Measurements from ENCODE around the gene TCP1.

Gene TCP1

DNA sequence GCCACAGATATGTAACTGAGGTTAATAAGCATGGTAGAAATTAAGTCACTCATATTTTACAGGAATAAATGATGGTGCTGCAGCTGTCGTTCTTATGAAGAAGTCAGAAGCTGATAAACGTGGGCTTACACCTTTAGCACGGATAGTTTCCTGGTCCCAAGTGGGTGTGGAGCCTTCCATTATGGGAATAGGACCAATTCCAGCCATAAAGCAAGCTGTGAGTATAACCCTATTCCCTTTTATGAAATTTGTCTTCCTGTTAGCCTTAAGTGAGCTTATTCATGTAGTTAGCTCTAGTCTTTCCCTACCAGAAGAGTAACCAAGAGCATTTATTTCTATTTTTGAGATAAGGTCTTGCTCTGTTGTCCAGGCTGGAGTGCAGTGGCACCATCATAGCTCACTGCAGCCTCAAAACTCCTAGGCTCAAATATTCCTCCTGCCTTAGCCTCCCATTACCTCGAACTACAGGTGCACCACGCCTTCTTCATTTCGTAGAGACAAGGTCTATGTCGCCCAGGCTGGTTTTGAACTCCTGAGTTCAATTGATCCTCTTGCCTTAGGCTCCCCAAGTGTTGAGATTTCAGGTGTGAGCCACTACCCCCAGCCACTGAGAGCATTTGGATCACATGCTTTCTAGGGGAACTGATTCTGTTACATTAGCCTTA, 12.0 kb downstream of the TCP1 start:
- no peak overlapping the region for H3K27ac Mint-ChIP-seq
- H3K9me3 Mint-ChIP-seq = no peaks in the 10 kb centered on the region
- H3K4me3 Mint-ChIP-seq = no peak overlapping the region
- H3K4me1 Mint-ChIP-seq (ENCODE audit: low read depth) = peaks cover 12% of the 10 kb centered on the region
- peaks cover 72% of the 10 kb centered on the region for H3K36me3 Mint-ChIP-seq (ENCODE audit: low read depth)
- no peaks in the 10 kb centered on the region for H3K27me3 Mint-ChIP-seq (ENCODE audit: low read depth)
- DNase-seq (ENCODE audit: low spot score) = no peak

DNA sequence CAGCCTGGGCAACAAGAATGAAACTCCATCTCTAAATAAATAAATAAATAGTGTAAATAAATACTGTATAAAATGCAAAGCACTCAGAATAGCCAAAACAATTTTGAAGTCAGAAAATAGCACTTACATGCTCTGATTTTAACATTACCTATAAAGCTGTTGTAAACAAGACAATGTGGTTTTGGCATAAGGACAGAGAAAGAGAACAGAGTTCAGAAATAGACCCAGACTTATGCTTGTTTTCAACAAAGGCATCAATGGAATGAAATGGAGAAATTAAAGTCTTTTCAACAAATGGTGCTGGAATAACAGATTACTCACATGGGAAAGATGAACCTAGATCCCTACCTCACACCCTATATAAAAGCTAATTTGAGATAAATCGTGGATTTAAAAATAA, 17.2 kb downstream of the TCP1 start:
- peaks cover 11% of the 10 kb centered on the region for H3K4me1 Mint-ChIP-seq (ENCODE audit: low read depth)
- H3K27me3 Mint-ChIP-seq (ENCODE audit: low read depth) = no peaks in the 10 kb centered on the region
- peaks cover 72% of the 10 kb centered on the region for H3K36me3 Mint-ChIP-seq (ENCODE audit: low read depth)
- no peak for DNase-seq (ENCODE audit: low spot score)
- no peak overlapping the region for H3K27ac Mint-ChIP-seq
- H3K9me3 Mint-ChIP-seq = no peaks in the 10 kb centered on the region
- H3K4me3 Mint-ChIP-seq = no peak overlapping the region

DNA sequence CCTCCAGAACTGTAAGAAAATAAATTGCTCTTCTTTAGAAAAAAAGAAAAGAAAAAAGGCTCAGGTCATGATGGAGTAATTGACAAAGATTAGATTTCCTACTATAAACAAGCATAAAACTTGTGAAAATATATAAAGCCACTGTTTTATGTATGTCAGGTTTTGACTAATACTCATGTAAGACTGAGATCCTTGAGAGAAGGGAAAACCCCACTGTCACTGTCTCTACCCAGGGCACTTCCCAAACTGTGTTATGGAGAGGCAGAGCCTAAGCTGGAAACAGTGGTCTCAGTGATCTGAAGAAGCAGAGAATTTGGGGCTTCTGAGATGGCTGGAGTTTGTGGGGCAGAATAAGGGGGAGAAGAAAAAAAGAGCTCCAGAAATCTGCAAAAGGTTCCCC, 19.9 kb downstream of the TCP1 start:
- Mint-ChIP-seq H3K36me3 (ENCODE audit: low read depth) (peaks cover 74% of the 10 kb centered on the region), H3K9me3 (no peaks in the 10 kb centered on the region), H3K4me1 (ENCODE audit: low read depth) (peaks cover 27% of the 10 kb centered on the region), H3K4me3 (no peak overlapping the region), H3K27me3 (ENCODE audit: low read depth) (no peaks in the 10 kb centered on the region), H3K27ac (no peak overlapping the region)
- no peak for DNase-seq (ENCODE audit: low spot score)

DNA sequence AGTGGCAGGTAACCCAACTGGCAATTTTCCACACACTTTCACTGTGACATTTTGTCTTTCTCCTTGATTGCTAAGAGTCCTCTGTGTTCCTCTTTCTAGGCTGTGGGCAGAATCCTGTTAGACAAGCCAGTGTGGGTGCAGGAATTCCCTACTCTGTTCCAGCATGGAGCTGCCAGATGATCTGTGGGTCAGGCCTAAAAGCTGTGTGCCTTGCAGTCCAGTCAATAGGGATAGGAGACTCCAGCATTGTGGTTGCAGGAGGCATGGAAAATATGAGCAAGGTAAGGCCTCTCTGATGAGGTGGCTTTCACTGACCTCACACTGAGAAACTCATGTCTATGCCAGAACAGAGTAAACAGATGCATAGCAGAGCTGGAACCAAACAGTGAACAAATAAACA, 22.5 kb downstream of the TCP1 start:
- Mint-ChIP-seq H3K4me3 (no peak overlapping the region), H3K4me1 (ENCODE audit: low read depth) (peaks cover 36% of the 10 kb centered on the region), H3K9me3 (no peaks in the 10 kb centered on the region), H3K36me3 (ENCODE audit: low read depth) (peaks cover 73% of the 10 kb centered on the region), H3K27ac (no peak overlapping the region), H3K27me3 (ENCODE audit: low read depth) (no peaks in the 10 kb centered on the region)
- DNase-seq (ENCODE audit: low spot score) = no peak

DNA sequence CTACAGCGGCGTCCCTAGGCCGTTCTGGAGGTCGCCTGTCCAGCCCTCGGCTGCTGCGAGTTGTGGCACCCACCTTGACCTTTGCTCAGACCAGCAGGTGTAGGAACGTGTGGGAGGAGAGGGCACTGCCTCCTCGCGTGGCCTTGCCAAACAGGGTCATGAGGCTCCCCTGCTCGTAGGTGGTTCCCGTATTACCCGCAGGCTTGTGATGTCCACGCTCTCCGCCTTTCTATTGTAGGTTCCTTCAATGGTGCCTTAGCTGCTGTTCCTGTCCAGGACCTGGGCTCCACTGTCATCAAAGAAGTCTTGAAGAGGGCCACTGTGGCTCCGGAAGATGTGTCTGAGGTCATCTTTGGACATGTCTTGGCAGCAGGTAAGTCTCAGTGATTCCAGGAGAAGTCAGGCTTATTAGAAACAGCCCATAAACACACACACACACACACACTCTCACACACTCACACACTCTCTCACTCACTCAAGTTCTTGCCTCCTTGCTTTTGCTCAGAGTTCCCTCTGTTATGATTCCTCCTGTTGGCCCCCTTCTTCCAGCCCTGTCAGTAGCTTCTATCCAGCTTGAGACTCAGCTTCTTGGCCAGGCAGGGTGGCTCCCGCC, 26.6 kb downstream of the TCP1 start:
- peak; percentile 24 for DNase-seq (ENCODE audit: low spot score)
- peaks cover 52% of the 10 kb centered on the region for H3K4me1 Mint-ChIP-seq (ENCODE audit: low read depth)
- H3K4me3 Mint-ChIP-seq = peak overlapping the region; percentile 95
- no peaks in the 10 kb centered on the region for H3K27me3 Mint-ChIP-seq (ENCODE audit: low read depth)
- peaks cover 59% of the 10 kb centered on the region for H3K36me3 Mint-ChIP-seq (ENCODE audit: low read depth)
- H3K9me3 Mint-ChIP-seq = no peaks in the 10 kb centered on the region
- H3K27ac Mint-ChIP-seq = peak overlapping the region; percentile 98

DNA sequence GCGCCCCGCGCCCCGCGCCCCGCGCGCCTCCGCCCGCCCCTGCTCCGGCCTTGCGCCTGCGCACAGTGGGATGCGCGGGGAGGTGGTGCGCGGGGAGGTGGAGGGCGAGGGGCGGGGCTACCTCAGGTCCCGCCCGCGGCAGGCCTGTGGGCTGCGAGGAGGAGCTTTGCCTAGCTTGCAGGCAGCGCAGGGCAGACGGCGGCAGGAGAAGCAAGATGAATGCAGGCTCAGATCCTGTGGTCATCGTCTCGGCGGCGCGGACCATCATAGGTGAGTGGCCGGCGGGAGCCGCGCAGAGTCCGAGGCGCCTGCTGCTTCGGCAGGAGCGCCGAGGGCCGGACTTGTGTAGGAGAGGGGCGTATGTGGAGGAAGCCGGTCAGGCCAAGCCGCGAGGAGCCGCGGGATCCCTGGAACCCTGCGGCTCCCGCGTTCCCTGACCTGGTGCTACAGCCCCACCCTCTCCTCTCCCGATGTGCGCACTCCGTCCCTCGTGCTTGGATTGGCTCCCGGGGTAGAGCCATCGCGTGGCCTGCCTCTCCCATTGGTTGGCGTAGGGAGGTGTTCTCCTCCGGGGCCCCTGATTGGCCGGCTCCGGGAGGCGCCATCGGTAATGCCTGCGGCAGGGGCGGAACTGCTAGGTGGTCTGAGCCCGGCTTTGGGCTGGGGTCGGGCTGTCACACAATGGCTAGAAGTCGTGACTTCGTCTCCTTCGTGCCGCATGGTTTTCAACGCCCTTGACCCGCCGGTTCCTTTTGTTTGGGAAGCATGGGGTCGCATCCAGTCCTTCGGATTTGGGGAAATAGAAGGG, 27.3 kb downstream of the TCP1 start, which contains the start of gene ACAT2:
Gene ACAT2, plus strand, starts transcription at position 173 of the 808 bp plus-strand sequence. Its CDS starts 43 bp downstream, at position 216.
- Mint-ChIP-seq H3K4me3 (peak within 1 kb of the TSS; percentile 95), H3K27me3 (ENCODE audit: low read depth) (no peaks in the 10 kb centered on the region), H3K36me3 (ENCODE audit: low read depth) (peaks cover 55% of the 10 kb centered on the region), H3K4me1 (ENCODE audit: low read depth) (peaks cover 49% of the 10 kb centered on the region), H3K27ac (peak within 1 kb of the TSS; percentile 98), H3K9me3 (no peaks in the 10 kb centered on the region)
- DNase-seq (ENCODE audit: low spot score) = peak; percentile 93

DNA sequence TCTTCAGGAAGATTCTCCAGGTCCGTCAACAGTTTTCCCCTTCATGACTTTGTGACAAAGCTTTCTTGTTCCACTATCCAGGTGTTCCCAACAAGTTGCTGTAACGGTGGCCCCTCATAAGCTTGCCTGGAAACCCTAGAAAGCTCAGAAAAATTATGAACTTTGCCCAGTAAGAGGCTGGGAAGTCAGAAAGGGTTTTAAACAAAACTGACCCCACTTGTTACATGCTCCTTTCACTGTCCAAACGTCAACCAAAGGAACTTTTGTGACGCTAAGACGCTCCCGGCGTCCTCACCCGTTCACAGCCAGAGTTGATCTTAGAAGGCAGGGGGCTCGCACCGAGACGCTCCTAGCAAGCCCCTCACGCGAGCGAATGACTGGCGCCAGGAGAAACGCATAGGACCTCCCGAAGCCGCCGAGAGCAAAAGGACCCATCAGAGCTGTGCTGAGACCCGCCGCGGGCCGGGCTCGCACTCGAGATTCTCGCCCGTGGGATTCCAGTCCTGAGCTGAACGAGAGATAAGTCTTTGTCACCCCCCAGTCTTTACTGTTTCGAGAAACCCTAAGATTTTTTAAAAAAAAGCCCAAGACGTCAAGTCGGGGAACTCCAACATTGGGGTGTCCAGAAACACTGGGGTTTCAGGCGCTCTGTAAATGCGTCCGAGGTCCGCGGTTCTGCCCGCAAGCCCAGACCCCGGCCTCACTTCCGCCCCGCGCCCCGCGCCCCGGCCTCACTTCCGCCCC, 28.1 kb downstream of the TCP1 start:
- Mint-ChIP-seq H3K4me3 (peak overlapping the region; percentile 90), H3K36me3 (ENCODE audit: low read depth) (peaks cover 52% of the 10 kb centered on the region), H3K4me1 (ENCODE audit: low read depth) (peaks cover 42% of the 10 kb centered on the region), H3K27ac (peak overlapping the region; percentile 98), H3K27me3 (ENCODE audit: low read depth) (no peaks in the 10 kb centered on the region), H3K9me3 (no peaks in the 10 kb centered on the region)
- DNase-seq (ENCODE audit: low spot score) = no peak

DNA sequence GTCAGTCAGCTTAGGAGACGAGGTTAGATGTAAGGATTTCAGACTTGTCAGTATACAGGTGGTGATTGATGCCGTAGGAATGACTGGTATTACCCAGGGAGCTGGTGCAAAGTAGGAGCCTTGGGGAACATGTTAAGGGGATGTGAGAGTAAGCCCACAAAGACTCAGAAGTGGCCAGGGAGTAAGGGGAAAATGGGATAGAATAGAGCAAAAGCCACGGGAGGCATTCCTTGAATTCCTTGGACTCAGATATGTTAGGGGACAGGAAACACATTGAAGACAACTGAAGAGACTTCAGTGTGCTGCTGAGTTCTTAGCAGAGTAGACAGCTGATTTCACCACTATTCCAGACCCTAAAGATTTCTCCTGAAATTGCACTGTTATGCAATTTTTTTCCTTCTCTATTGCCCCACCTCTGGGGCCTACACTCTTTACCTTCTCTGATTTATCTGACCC, 28.8 kb downstream of the TCP1 start:
- H3K4me3 Mint-ChIP-seq = peak overlapping the region; percentile 90
- DNase-seq (ENCODE audit: low spot score) = no peak
- peak overlapping the region; percentile 98 for H3K27ac Mint-ChIP-seq
- no peaks in the 10 kb centered on the region for H3K27me3 Mint-ChIP-seq (ENCODE audit: low read depth)
- no peaks in the 10 kb centered on the region for H3K9me3 Mint-ChIP-seq
- peaks cover 54% of the 10 kb centered on the region for H3K36me3 Mint-ChIP-seq (ENCODE audit: low read depth)
- H3K4me1 Mint-ChIP-seq (ENCODE audit: low read depth) = peaks cover 38% of the 10 kb centered on the region

DNA sequence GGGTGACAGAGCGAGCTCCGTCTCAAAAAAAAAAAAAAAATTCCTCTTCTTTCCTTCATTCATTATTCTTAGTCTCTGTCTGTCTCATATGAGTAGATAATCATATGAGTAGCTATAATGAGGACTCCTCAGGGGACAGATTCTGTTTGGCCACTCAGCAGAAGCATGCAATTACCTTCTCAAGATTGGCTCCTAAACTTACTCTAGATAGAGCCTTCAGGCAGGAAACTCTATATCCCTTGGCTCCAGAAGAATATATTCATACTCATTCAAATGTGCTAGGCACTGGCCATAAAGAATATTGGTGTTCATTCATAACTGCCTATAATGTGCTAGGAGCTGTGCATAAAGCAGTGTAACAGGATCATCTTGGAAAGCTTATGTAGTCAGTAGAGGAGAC, 29.8 kb downstream of the TCP1 start:
- Mint-ChIP-seq H3K27ac (peak overlapping the region; percentile 44), H3K27me3 (ENCODE audit: low read depth) (no peaks in the 10 kb centered on the region), H3K36me3 (ENCODE audit: low read depth) (peaks cover 59% of the 10 kb centered on the region), H3K4me3 (peak overlapping the region; percentile 12), H3K9me3 (no peaks in the 10 kb centered on the region), H3K4me1 (ENCODE audit: low read depth) (peaks cover 36% of the 10 kb centered on the region)
- no peak for DNase-seq (ENCODE audit: low spot score)

DNA sequence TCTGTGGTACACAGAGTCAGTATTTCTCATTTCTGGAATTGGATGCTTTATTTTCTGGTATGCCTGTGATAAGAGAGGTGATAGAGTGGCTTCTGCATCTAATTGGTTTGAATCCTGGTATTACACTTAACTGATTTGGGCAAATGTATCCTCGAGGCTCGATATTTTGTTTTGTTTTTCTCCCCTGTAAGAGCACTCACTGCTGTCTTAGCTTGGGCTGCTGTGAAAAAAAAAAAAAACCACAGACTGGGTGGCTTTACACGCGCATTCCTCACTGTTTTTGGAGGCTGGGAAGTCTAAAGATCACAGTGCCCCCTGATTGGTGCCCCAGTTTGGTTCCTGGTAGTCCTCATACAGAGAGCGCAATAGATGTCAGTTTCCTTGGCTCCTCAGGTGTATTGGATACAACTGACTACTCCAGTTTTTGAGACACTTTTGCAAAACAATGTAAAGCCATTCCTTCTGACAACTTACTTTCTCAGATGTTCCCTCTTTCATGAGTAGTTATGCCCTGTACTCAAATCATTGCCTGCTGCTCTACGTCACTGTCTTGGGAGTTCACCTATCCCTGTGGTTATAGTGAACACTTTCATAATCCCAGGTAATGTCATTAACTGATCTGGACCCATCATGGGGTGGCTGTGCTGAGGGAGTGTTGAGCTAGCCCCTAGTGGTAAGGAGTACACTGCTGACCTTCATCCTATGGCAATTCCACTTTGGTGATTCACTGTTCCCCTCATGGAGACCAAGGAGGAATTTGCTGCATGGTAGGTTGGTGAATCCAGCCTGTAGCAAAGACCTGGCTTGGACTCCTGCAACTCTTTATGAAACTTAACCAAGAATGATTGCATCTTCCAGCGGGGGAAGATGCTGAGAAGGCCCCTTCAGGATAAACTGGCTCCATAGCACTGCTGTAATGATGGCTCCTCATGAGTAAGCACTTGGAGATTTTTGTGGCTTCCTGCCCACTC, 31.1 kb downstream of the TCP1 start:
- Mint-ChIP-seq H3K27me3 (ENCODE audit: low read depth) (no peaks in the 10 kb centered on the region), H3K36me3 (ENCODE audit: low read depth) (peaks cover 58% of the 10 kb centered on the region), H3K4me1 (ENCODE audit: low read depth) (peaks cover 35% of the 10 kb centered on the region), H3K4me3 (no peak overlapping the region), H3K9me3 (no peaks in the 10 kb centered on the region), H3K27ac (peak overlapping the region; percentile 23)
- DNase-seq (ENCODE audit: low spot score) = no peak

DNA sequence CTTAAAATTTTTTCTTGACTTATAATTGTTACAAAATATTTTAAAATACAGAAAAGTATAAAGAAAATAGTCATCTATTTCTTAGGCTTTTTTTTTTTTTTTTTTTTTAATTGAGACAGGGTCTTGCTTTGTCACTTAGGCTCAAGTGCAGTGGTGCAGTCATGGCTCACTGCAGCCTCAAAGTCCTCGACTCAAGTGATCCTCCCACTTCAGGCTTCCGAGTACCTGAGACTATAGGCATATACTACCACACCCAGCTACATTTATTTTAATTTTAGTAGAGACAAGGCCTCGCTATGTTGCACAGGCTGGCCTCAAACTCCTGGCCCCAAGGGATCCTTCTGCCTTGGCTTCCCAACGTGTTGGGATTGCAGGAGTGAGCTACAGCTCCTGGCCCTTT, 32.9 kb downstream of the TCP1 start:
- Mint-ChIP-seq H3K36me3 (ENCODE audit: low read depth) (peaks cover 61% of the 10 kb centered on the region), H3K4me1 (ENCODE audit: low read depth) (peaks cover 30% of the 10 kb centered on the region), H3K4me3 (no peak overlapping the region), H3K9me3 (no peaks in the 10 kb centered on the region), H3K27me3 (ENCODE audit: low read depth) (no peaks in the 10 kb centered on the region), H3K27ac (no peak overlapping the region)
- DNase-seq (ENCODE audit: low spot score) = no peak

DNA sequence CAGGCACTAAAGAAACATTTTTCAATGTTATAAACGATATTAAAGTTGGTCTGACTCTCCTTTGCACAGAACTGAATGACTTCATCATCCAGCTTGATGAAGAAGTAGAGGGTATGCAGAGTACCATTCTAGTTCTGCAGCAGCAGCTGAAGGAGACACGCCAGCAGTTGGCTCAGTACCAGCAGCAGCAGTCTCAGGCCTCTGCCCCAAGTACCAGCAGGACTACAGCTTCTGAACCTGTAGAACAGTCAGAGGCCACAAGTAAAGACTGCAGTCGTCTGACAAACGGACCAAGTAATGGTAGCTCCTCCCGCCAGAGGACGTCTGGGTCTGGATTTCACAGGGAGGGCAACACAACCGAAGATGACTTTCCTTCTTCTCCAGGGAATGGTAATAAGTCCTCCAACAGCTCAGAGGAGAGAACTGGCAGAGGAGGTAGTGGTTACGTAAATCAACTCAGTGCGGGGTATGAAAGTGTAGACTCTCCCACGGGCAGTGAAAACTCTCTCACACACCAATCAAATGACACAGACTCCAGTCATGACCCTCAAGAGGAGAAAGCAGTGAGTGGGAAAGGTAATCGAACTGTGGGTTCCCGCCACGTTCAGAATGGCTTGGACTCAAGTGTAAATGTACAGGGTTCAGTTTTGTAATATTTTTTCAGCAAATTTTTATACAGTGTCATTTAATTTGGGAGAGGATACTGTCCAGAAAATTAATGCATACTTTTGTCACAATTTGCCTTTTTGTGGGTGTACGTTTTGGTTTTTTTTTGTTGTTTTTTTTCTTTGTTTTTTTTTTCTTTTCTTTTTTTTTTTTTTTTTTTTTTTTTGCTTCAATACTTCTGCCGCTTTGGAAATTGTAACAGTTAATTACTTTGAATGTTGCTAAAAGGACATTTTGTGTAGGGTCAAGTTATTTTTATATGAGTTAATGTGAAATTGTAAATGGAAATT, 34.2 kb downstream of the TCP1 start:
- no peak for DNase-seq (ENCODE audit: low spot score)
- no peaks in the 10 kb centered on the region for H3K9me3 Mint-ChIP-seq
- peak overlapping the region; percentile 62 for H3K27ac Mint-ChIP-seq
- no peaks in the 10 kb centered on the region for H3K27me3 Mint-ChIP-seq (ENCODE audit: low read depth)
- H3K4me3 Mint-ChIP-seq = no peak overlapping the region
- peaks cover 55% of the 10 kb centered on the region for H3K36me3 Mint-ChIP-seq (ENCODE audit: low read depth)
- H3K4me1 Mint-ChIP-seq (ENCODE audit: low read depth) = peaks cover 19% of the 10 kb centered on the region

All from T-helper 2 cell treated with Interferon-gamma antibody and Interleukin-4, amounts not matched to agents 5 μg/mL and 100 μg/mL, for 36 hours (primary cell).